ENCODE results near the gene ATRNL1.

- TF ChIP-seq POLR2A (IDR thresholded peaks at IDR 0.05) = no peak
- no peak for TF ChIP-seq CTCF (IDR thresholded peaks at IDR 0.05)
These were observed 2.0 kb upstream of the ATRNL1 start for GRCh38 chr10:115091161-115091560.
